Peyer's patch (tissue), 4 donors: Measurements from ENCODE around the gene PHPT1.

ENCODE experiments used
- CTCF ChIP-seq, 6 experiments: fragments of 450-650 bp in 4 of 6; fragments of 200-600 bp in 2 of 6; sonication (generic) in 1 of 6; IDR thresholded peaks; one replicate each; pipeline ENCODE4 v1.5.1; 2017 to 2019; ENCODE audit warnings: antibody characterized with exemption in 6 of 6, mild to moderate bottlenecking in 3 of 6, moderate library complexity in 1 of 6
- POLR2A ChIP-seq, 2 donors: fragments of 450-650 bp; IDR thresholded peaks; one replicate each; pipeline ENCODE4 v1.5.1; 2017; ENCODE audit warnings: antibody characterized with exemption in 2 of 2, mild to moderate bottlenecking in 2 of 2, moderate library complexity in 2 of 2

- TF ChIP-seq CTCF (IDR thresholded peaks at IDR 0.05) = no peak
- no peak for TF ChIP-seq POLR2A (IDR thresholded peaks at IDR 0.05)
Measured at GRCh38 chr9:136837146-136837855, 11.9 kb upstream of the PHPT1 start.
